ENCODE results near the gene PPP1R13L. TPM values are rescaled to one million over a fixed set of nuclear protein-coding genes. Genes with fewer than 3 reads are reported as not detected.

The PPP1R13L gene
- total RNA-seq, 2 donors from 2014 or later, result 51.2 to 112 TPM

- no peak overlapping the region for H3K4me3 ChIP-seq
- peaks cover 0 to 5% of the 10 kb centered on the region in 2 donors for H3K4me1 ChIP-seq (ENCODE audit: control insufficient read depth in 1 of 2, low read depth in 2 of 2)
- no peak for DNase-seq (ENCODE audit: low spot score)
- H3K27me3 ChIP-seq (replicated peaks; ENCODE audit: insufficient read depth), result no peaks in the 10 kb centered on the region
- no peak overlapping the region for H3K27ac ChIP-seq
- no peaks in the 10 kb centered on the region for H3K9me3 ChIP-seq
- ATAC-seq (ENCODE audit: insufficient number of reproducible peaks, low FRiP score, low read depth), result no peak
- no peaks in the 10 kb centered on the region for H3K36me3 ChIP-seq
- TF ChIP-seq, protein P1, sequence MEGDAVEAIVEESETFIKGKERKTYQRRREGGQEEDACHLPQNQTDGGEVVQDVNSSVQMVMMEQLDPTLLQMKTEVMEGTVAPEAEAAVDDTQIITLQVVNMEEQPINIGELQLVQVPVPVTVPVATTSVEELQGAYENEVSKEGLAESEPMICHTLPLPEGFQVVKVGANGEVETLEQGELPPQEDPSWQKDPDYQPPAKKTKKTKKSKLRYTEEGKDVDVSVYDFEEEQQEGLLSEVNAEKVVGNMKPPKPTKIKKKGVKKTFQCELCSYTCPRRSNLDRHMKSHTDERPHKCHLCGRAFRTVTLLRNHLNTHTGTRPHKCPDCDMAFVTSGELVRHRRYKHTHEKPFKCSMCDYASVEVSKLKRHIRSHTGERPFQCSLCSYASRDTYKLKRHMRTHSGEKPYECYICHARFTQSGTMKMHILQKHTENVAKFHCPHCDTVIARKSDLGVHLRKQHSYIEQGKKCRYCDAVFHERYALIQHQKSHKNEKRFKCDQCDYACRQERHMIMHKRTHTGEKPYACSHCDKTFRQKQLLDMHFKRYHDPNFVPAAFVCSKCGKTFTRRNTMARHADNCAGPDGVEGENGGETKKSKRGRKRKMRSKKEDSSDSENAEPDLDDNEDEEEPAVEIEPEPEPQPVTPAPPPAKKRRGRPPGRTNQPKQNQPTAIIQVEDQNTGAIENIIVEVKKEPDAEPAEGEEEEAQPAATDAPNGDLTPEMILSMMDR (IDR thresholded peaks at IDR 0.05), result no peak
Measured at GRCh38 chr19:45333609-45334303, 71.1 kb downstream of the PPP1R13L start.

- no peak for ATAC-seq (ENCODE audit: insufficient number of reproducible peaks, low FRiP score, low read depth)
- DNase-seq (ENCODE audit: low spot score), result no peak
- no peak overlapping the region for H3K4me3 ChIP-seq
- no peaks in the 10 kb centered on the region for H3K36me3 ChIP-seq
- TF ChIP-seq, protein P1 (IDR thresholded peaks at IDR 0.05), result no peak
- H3K4me1 ChIP-seq (ENCODE audit: control insufficient read depth in 1 of 2, low read depth in 2 of 2), result no peaks in the 10 kb centered on the region
- H3K27ac ChIP-seq, result no peak overlapping the region
- no peaks in the 10 kb centered on the region for H3K9me3 ChIP-seq
- no peaks in the 10 kb centered on the region for H3K27me3 ChIP-seq (replicated peaks; ENCODE audit: insufficient read depth)
Measured at GRCh38 chr19:45331411-45331810, 73.5 kb downstream of the PPP1R13L start.

Other genes with a start within 250 kb of the PPP1R13L start
- under 1 TPM; 0.49 to 0.81 TPM for gene NKPD1, start 244.1 kb downstream of the PPP1R13L start, total RNA-seq
- 1 to 10 TPM; 6.6 to 8.3 TPM for gene TRAPPC6A, start 226.8 kb downstream of the PPP1R13L start, total RNA-seq
- 10 to 100 TPM; 20.7 to 21.4 TPM for gene BLOC1S3, start 226.3 kb downstream of the PPP1R13L start, total RNA-seq
- gene EXOC3L2, start 159.7 kb downstream of the PPP1R13L start, total RNA-seq, result 1 to 10 TPM; 2.2 to 2.4 TPM
- gene MARK4, start 153.8 kb downstream of the PPP1R13L start, total RNA-seq, result 10 to 100 TPM; 24.1 to 36.2 TPM
- 1 to 10 TPM in 1 of 2 donors, under 1 TPM in 1; 0.85 to 3.0 TPM for gene CKM, start 82.2 kb downstream of the PPP1R13L start, total RNA-seq
- not detected for gene KLC3, start 64.3 kb downstream of the PPP1R13L start, total RNA-seq
- 10 to 100 TPM; 11.6 to 18.3 TPM for gene ERCC2, start 34.5 kb downstream of the PPP1R13L start, total RNA-seq
- gene POLR1G, start 1.6 kb upstream of the PPP1R13L start, total RNA-seq, result 1 to 10 TPM; 2.2 to 9.9 TPM
- 100 to 1,000 TPM in 1 of 2 donors, 10 to 100 TPM in 1; 99.8 to 224 TPM for gene ERCC1, start 18.8 kb upstream of the PPP1R13L start, total RNA-seq
- 100 to 1,000 TPM; 126 to 587 TPM for gene FOSB, start 62.9 kb upstream of the PPP1R13L start, total RNA-seq
- 10 to 100 TPM; 16.0 to 22.6 TPM for gene RTN2, start 92.0 kb upstream of the PPP1R13L start, total RNA-seq
- gene PPM1N, start 93.4 kb upstream of the PPP1R13L start, total RNA-seq, result 1 to 10 TPM; 3.5 to 6.6 TPM
- gene VASP, start 102.4 kb upstream of the PPP1R13L start, total RNA-seq, result 100 to 1,000 TPM; 208 to 287 TPM
- 10 to 100 TPM in 1 of 2 donors, 1 to 10 TPM in 1; 8.4 to 13.1 TPM for gene OPA3, start 179.7 kb upstream of the PPP1R13L start, total RNA-seq
- 1 to 10 TPM; 5.1 to 6.6 TPM for gene GPR4, start 197.1 kb upstream of the PPP1R13L start, total RNA-seq
- gene EML2, start 234.3 kb upstream of the PPP1R13L start, total RNA-seq, result 10 to 100 TPM; 21.7 to 34.8 TPM

Data from thoracic aorta (tissue), 2 donors.